Right kidney (tissue), 1 donor: ENCODE data around the gene ADPRS.

Experiments used
- DNase-seq: peaks from one replicate; pipeline ENCODE4 v3.0.0-alpha.2; 2016

Gene ADPRS

GRCh38 chr1:36086529-36087232, 2.0 kb upstream of the ADPRS start:
- no peak for DNase-seq

DNA sequence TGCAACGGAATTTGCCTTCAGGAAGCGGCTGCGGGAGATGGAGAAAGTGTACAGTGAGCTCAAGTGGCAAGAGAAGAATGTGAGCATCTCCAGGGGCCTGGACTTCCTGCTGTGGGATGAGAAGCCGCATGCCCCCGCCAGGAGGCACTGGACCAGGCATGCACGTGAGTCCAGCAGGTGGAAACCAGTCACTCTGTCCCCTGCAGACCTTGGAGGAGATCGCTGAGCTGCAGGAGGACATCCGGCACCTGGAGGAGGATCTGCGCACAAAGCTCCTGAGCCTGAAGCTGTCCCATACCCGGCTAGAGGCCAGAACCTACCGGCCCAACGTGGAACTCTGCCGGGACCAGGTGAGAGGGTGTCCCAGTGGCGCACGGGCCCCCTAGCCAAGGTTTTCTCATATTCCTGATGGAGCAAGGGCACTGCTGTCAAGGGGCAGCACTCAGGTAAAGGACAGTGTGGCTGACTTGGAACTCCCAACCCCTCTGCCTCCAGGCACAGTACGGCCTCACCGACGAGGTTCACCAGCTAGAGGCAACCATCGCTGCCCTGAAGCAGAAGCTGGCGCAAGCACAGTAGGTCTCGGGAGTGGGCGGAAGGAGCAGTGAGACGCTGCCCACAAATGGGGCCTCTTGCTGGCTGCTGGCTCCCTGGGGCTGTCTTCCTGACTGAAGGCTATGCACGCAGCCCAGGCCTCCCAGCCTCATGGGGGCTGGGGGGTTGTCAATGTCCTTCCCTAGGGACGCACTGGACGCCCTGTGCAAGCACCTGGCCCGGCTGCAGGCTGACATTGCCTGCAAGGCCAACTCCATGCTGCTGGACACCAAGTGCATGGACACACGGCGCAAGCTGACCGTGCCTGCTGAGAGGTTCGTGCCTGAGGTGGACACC, 1.2 kb upstream of the ADPRS start:
- no peak for DNase-seq

DNA sequence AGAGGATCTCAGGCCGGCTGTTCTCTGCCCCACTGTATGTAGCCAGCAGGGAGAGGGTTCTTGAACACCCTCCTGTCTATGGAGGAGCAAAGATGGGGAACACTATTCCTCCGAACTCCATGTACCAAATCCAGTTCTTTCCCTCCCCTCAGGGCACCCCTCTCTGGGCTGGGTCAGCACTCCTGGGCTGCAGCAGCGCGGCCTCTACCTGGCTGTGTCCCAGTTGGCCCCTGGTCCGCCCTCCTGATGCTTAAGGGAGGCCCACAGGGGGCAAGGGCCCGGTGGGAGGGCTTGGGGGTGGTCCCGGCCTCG, 471 bp upstream of the ADPRS start:
- DNase-seq, result no peak

GRCh38 chr1:36089393-36090121, 865 bp downstream of the ADPRS start:
- DNase-seq, result no peak

- DNase-seq, result no peak
These were observed 2.4 kb downstream of the ADPRS start for GRCh38 chr1:36091141-36091540.

DNA sequence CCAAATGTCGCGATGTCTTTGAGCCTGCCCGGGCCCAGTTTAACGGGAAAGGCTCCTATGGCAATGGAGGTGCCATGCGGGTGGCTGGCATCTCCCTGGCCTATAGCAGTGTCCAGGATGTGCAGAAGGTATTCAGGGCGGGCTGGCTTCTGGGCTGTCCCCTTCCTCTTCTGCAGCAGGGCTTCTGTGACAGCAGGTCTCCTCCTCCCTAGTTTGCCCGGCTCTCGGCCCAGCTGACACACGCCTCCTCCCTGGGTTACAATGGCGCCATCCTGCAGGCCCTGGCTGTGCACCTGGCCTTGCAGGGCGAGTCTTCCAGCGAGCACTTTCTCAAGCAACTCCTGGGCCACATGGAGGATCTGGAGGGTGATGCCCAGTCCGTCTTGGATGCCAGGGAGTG, 3.0 kb downstream of the ADPRS start:
- no peak for DNase-seq

DNA sequence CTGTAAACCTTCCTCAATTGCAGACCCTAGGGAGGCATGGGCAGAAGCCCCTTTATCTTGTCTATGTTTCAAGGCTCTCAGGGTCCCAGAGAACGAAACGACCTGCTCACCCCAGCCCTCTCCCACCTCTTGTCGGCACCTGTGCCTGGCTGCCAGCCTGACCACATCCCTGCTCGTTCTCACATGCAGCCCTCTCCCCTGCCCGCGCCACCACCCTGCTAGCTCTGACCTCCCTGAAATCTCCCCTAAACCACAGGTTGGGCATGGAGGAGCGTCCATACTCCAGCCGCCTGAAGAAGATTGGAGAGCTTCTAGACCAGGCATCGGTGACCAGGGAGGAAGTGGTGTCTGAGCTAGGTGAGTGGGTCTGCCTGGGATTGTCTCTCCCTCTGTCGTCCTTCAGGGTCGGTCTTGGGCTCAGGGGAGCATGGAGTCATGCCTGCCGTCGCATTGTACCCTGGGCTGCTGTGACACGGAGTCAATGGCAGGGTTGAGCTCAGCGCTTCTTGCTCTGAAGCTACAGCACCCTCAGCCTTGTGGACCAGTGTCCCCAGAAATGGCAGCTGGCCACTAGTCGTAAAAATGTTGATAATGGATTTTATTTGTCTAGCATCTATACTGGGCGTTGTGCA, 3.6 kb downstream of the ADPRS start:
- DNase-seq, result no peak

GRCh38 chr1:36092798-36093185, 4.1 kb downstream of the ADPRS start:
- no peak for DNase-seq

DNA sequence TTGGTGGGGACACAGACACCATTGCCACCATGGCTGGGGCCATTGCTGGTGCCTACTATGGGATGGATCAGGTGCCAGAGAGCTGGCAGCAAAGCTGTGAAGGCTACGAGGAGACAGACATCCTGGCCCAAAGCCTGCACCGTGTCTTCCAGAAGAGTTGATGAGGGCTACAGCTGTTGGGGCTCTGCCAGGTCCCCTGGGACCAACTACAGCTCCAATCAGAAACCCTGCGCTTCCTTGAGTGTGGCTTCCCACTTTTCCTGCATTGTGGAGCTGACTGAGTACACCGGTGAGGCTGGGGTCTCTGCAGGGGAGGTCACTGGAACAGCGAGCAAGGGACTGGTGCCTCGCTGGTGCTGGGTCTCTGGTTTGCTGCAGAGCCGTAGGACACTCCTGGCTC, 4.5 kb downstream of the ADPRS start:
- no peak for DNase-seq

DNA sequence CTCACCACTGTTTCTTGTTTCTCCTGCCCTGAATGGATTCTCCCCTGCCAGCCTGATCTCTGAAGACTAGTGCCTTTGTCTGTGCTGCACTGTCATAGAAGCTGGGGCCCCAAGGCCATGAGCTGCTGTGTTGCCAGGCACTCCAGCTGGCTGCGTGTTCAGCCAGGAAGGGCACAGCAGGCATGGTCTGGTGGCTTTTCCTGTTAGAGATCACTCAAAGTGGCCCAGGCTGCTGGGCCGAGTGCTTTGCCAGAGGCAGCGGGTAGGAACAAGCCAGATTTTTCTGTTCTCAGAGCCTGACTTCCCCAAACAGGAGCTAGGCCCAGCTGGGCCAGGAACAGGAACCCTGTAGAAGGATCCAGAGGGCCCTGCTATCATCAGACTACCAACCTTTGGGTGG, 5.2 kb downstream of the ADPRS start:
- DNase-seq, result no peak

- no peak for DNase-seq
These were observed 5.9 kb downstream of the ADPRS start for GRCh38 chr1:36094621-36095061.

- DNase-seq, result no peak
These were observed 7.2 kb downstream of the ADPRS start for GRCh38 chr1:36095760-36096405.

- no peak for DNase-seq
These were observed 8.1 kb downstream of the ADPRS start for GRCh38 chr1:36096500-36097432.

GRCh38 chr1:36097693-36098585, 9.2 kb downstream of the ADPRS start:
- no peak for DNase-seq

DNA sequence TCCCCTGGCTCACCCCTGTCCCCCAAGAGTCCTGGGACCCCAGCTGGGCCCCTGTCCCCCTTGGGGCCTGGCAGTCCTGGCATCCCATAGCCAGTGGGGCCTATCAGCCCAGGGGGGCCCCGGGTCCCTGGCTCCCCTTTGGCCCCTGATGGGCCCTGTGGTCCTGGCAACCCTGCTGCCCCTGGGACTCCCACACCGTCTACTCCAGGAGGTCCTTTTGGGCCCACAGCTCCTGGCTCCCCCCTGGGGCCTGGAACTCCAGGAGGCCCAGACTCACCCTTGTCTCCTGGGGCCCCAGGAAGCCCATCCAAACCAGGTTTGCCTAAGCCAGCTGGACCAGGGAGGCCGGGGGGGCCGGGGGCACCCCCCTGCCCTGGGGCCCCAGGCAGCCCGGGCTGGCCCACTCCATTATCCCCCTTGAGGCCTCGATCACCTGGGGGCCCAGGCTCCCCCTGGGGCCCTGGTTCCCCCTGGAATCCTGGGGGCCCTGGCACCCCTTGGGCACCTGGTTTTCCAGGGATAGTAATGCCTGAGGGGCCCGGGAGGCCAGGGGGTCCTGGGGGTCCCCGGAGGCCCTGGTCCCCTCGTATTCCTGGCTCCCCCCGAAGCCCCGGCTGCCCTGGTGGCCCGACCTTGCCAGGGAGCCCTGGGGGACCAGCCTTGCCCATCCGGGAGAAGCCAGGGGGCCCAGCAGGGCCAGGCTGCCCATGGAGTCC, 10.1 kb downstream of the ADPRS start:
- DNase-seq, result no peak

GRCh38 chr1:36099681-36100341, 11.1 kb downstream of the ADPRS start:
- DNase-seq, result peak; percentile 49

DNA sequence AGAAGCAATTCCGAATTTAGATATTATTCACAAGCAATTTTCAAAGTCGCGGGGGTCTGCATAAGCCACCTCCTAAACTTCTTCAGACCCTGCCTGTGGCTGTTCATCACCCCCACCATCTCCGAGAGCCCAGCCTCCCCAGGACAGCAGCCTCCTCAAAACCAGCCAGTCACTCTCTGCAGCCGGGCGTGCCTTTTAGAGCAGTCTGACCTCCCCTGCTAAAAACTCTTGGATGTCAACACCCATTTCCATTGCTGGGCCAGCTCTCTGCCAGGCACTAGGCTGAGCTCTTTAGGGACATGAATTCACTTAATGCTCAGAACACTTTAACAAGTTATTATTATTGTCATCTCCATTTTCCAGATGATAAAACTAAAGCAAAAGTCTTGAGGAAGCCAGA, 11.7 kb downstream of the ADPRS start:
- no peak for DNase-seq

DNA sequence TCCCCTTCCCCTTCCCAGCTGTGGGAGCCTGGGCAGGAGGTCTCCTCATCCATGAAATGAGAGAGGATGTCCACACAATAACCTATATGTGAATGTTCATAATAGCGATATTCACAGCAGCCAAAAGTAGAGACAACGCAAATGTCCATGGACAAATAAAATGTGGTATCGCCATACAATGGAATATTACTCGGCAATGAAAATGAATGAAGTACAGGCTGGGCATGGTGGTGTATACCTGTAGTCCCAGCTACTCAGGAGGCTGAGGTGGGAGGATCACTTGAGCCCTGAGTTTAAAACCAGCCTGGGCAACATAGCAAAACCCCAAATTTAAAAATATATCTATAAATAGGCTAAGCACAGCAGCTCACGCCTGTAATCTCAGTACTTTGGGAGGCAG, 12.9 kb downstream of the ADPRS start:
- no peak for DNase-seq

GRCh38 chr1:36106269-36106668, 17.6 kb downstream of the ADPRS start:
- DNase-seq, result no peak
